Ascending aorta (tissue), 2 donors: Measurements from ENCODE around the gene TP53TG5. TPM values are rescaled to one million over a fixed set of nuclear protein-coding genes. Genes with fewer than 3 reads are reported as not detected.

Source experiments
- DNase-seq, 2 donors: peaks; one replicate each; pipeline ENCODE4 v3.0.0-alpha.2; 2019; ENCODE audit warnings: low spot score in 2 of 2
- H3K27ac ChIP-seq, 2 donors: fragments of 200-600 bp; sonication (generic); one replicate each; pipeline ENCODE4 v1.5.1; 2016 to 2017; ENCODE audit warnings: mild to moderate bottlenecking in 1 of 2
- H3K27me3 ChIP-seq: fragments of 200-600 bp; sonication (generic); one replicate; pipeline ENCODE4 v1.5.1; 2017
- H3K36me3 ChIP-seq, 2 donors: fragments of 200-600 bp; sonication (generic); one replicate each; pipeline ENCODE4 v1.5.1; 2016
- H3K4me1 ChIP-seq, 2 donors: fragments of 200-600 bp; sonication (generic); one replicate each; pipeline ENCODE4 v1.5.1; 2016 to 2017; ENCODE audit warnings: mild to moderate bottlenecking in 1 of 2
- H3K4me3 ChIP-seq, 2 donors: fragments of 200-600 bp; sonication (generic); one replicate each; pipeline ENCODE4 v1.5.1; 2016 to 2017; ENCODE audit warnings: mild to moderate bottlenecking in 1 of 2
- H3K9me3 ChIP-seq, 2 donors: fragments of 200-600 bp; sonication (generic); one replicate each; pipeline ENCODE4 v1.5.1; 2016
- intact Hi-C: fragments of 100-400 bp; cut with DNase I; formaldehyde crosslinking; loops from one replicate; pipeline ENCODE4 v1.15.1; 2023
- total RNA-seq: library from RNA; depleted of rRNA; stranded (reverse); fragments of >200 nt; gene quantifications from one replicate; pipeline ENCODE4 v1.1.0, GENCODE V29; 2016
- TF ChIP-seq, protein P1 (sequence below), 3 experiments: fragments of 200-600 bp in 2 of 3; fragments of 450-650 bp in 1 of 3; sonication (generic) in 2 of 3; IDR thresholded peaks; one replicate each; pipeline ENCODE4 v1.5.1; 2016 to 2019; ENCODE audit warnings: antibody characterized with exemption in 3 of 3, mild to moderate bottlenecking in 1 of 3, moderate library complexity in 1 of 3

Gene TP53TG5
- total RNA-seq, 1 donor from 2014 or later = not detected

DNA sequence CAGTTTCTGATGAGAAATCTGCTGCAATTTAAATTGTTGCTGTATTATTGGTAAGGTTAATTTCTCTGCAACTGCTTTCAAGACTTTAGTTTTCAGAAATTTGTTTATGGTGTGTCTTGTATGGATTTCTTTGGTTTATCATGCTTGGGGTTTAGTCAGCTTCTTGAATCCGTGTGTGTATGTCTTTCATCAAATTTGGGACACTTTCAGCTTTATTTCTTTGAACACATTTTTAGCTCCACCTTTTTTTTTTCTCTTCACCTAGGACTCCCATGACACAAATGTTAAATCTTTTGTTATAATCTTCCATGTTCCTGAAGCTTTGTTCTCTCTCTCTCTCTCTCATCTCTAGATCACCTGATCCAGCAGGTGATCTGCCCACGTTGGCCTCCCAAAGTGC, 13.4 kb upstream of the TP53TG5 start:
- intact Hi-C loops = no loop called here
- no peak for DNase-seq
- Histone ChIP-seq H3K9me3 (no peaks in the 10 kb centered on the region), H3K27ac (no peak overlapping the region), H3K4me3 (no peak overlapping the region), H3K36me3 (no peaks in the 10 kb centered on the region), H3K4me1 (no peaks in the 10 kb centered on the region), H3K27me3 (no peaks in the 10 kb centered on the region)
- TF ChIP-seq, protein P1, sequence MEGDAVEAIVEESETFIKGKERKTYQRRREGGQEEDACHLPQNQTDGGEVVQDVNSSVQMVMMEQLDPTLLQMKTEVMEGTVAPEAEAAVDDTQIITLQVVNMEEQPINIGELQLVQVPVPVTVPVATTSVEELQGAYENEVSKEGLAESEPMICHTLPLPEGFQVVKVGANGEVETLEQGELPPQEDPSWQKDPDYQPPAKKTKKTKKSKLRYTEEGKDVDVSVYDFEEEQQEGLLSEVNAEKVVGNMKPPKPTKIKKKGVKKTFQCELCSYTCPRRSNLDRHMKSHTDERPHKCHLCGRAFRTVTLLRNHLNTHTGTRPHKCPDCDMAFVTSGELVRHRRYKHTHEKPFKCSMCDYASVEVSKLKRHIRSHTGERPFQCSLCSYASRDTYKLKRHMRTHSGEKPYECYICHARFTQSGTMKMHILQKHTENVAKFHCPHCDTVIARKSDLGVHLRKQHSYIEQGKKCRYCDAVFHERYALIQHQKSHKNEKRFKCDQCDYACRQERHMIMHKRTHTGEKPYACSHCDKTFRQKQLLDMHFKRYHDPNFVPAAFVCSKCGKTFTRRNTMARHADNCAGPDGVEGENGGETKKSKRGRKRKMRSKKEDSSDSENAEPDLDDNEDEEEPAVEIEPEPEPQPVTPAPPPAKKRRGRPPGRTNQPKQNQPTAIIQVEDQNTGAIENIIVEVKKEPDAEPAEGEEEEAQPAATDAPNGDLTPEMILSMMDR (IDR thresholded peaks at IDR 0.05) = no peak

DNA sequence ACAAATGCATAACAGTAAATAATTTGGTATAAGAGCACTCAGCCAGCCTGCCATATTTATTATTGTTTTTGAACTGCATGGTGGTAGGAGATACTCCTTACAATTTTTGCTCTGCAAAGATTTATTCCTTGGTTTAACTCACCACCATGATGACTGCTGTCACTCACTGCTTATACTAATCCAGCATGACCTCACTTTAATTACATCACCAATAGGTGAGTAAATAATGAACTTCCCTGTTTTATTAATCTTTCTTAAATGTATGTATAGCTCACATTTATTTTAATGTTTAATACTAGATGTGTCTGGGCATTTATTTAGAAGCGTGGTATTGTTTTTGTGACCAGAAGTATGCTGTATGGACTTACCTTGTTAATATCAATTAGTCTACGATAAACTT, 12.8 kb upstream of the TP53TG5 start:
- TF ChIP-seq, protein P1 (IDR thresholded peaks at IDR 0.05) = no peak
- H3K27me3 ChIP-seq = no peaks in the 10 kb centered on the region
- H3K36me3 ChIP-seq = no peaks in the 10 kb centered on the region
- no peak overlapping the region for H3K27ac ChIP-seq
- no peaks in the 10 kb centered on the region for H3K9me3 ChIP-seq
- intact Hi-C loops = no loop called here
- no peak for DNase-seq
- H3K4me1 ChIP-seq = no peaks in the 10 kb centered on the region
- no peak overlapping the region for H3K4me3 ChIP-seq

DNA sequence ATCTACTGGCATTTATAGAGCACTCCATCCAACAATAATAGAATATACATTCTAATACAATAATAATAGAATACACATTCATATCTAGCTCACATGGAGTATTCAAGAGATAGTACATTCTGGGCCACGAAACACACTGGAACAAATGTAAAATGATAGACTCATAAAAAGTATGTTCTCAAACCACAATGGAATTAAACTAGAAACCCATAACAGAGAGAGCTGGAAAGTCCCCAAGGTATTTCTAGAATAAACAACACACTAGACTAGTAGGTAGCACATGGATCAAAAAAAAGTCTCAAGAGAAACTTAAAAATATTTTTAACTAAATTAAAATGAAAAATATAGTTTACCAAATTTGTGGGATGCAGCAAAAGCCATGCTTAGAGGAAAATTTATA, 9.1 kb upstream of the TP53TG5 start:
- no peak for DNase-seq
- no peaks in the 10 kb centered on the region for H3K27me3 ChIP-seq
- intact Hi-C loops = no loop called here
- TF ChIP-seq, protein P1 (IDR thresholded peaks at IDR 0.05) = no peak
- H3K9me3 ChIP-seq = no peaks in the 10 kb centered on the region
- no peak overlapping the region for H3K27ac ChIP-seq
- H3K4me3 ChIP-seq = no peak overlapping the region
- no peaks in the 10 kb centered on the region for H3K36me3 ChIP-seq
- H3K4me1 ChIP-seq = no peaks in the 10 kb centered on the region

DNA sequence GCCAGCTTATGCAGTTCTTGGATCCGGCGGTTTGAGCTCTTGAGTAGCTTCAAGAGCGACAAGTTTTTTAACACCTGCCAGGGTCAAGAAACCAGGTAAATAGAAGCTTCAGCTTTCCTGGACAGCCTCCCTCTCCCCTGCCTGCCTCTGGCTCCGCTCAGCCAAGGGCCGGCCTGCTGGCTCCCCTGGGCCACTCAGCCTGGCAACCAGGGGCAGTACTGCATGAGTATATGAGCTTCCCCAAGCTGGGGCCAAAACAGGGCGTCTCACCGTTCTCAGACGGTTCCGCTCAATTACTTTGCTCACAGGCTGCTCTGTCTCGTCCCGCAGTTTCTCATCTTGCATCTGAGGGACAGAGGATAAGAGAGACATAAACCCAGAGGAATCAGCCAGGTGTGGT, 856 bp downstream of the TP53TG5 start:
- Histone ChIP-seq H3K4me3 (no peak overlapping the region), H3K27ac (no peak overlapping the region), H3K4me1 (peaks cover 0 to 11% of the 10 kb centered on the region in 2 donors), H3K36me3 (no peaks in the 10 kb centered on the region), H3K27me3 (no peaks in the 10 kb centered on the region), H3K9me3 (no peaks in the 10 kb centered on the region)
- DNase-seq = no peak
- intact Hi-C loops = no loop called here
- TF ChIP-seq, protein P1 (IDR thresholded peaks at IDR 0.05) = no peak

DNA sequence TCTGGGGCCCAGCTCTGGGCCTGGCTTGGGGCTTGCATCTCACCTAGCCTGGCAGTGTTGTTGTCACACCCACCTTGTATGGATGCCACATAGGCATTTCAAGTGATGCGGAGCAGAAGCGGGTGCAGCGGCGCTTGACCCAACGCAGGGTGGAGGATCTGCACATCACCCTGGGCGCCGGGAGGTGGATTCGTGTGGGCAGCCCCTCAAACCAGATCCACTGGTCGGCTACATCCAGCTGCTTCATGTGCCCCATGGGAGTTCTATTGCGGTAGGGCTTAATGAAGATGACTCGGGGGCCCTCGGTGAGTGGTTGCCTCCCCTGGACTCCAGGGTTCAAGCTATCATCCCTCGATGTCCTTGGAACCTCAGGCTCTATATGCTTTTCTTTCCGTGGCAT, 3.2 kb downstream of the TP53TG5 start:
- no peaks in the 10 kb centered on the region for H3K27me3 ChIP-seq
- H3K4me1 ChIP-seq = peaks cover 0 to 11% of the 10 kb centered on the region in 2 donors
- H3K4me3 ChIP-seq = no peak overlapping the region
- no peaks in the 10 kb centered on the region for H3K36me3 ChIP-seq
- intact Hi-C loops = loop anchor here (1.0 to 5.0 kb wide), 4 partner anchors 31 to 402 kb away; no protein-coding TSS in a partner anchor
- no peaks in the 10 kb centered on the region for H3K9me3 ChIP-seq
- no peak for DNase-seq
- peak overlapping the region; percentile 84 to 92 for H3K27ac ChIP-seq
- TF ChIP-seq, protein P1 (IDR thresholded peaks at IDR 0.05) = no peak

DNA sequence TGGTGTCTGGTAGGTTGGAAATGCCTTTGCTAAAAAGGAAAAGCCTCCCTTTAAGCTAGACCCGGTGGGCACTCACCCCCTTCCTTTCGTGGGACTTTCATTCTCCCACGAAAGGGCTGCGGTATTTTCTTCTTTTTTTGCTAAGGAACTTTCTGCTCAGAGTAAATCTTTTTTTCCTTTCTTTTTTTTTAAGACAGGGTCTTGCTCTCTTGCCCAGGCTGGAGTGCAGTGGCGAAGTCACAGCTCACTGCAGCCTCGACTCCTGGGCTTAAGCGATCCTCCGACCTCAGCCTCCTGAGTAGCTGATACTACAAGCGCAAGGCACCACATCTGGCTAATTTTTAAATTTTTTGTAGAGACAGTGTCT, 4.0 kb downstream of the TP53TG5 start:
- H3K36me3 ChIP-seq = no peaks in the 10 kb centered on the region
- no peak for DNase-seq
- peaks cover 0 to 11% of the 10 kb centered on the region in 2 donors for H3K4me1 ChIP-seq
- TF ChIP-seq, protein P1 (IDR thresholded peaks at IDR 0.05) = no peak
- no peaks in the 10 kb centered on the region for H3K27me3 ChIP-seq
- peak overlapping the region; percentile 60 to 65 for H3K4me3 ChIP-seq
- no peaks in the 10 kb centered on the region for H3K9me3 ChIP-seq
- intact Hi-C loops = loop anchor here (1.0 to 5.0 kb wide), 4 partner anchors 32 to 403 kb away; no protein-coding TSS in a partner anchor
- peak overlapping the region; percentile 84 to 92 for H3K27ac ChIP-seq
